Activated naive CD4-positive, alpha-beta T cell treated with anti-CD3 and anti-CD28 coated beads for 36 hours (primary cell): Measurements from ENCODE around the gene CGNL1. TPM values are rescaled to one million over a fixed set of nuclear protein-coding genes. Genes with fewer than 3 reads are reported as not detected.

ENCODE experiments used
- CTCF ChIA-PET: fragments of 350-600 bp; sonication (Branson Sonifier 250); formaldehyde crosslinking; loops from one replicate; lab custom pipeline; 2021; ENCODE audit warnings: antibody characterized with exemption; lab: Charles Lee
- DNase-seq: peaks from one replicate; pipeline ENCODE4 v3.0.0-alpha.2; 2020
- H3K27ac Mint-ChIP-seq: one replicate; pipeline ENCODE4 v1.8.0; 2021; ENCODE audit warnings: mild to moderate bottlenecking, mixed read lengths
- H3K27me3 Mint-ChIP-seq: one replicate; pipeline ENCODE4 v1.8.0; 2021; ENCODE audit warnings: low read depth, mixed read lengths
- H3K36me3 Mint-ChIP-seq: one replicate; pipeline ENCODE4 v1.8.0; 2021; ENCODE audit warnings: low read depth, mixed read lengths
- H3K4me1 Mint-ChIP-seq: one replicate; pipeline ENCODE4 v1.8.0; 2021; ENCODE audit warnings: low read depth, mixed read lengths
- H3K4me3 Mint-ChIP-seq: one replicate; pipeline ENCODE4 v1.8.0; 2021; ENCODE audit warnings: mild to moderate bottlenecking, moderate library complexity, mixed read lengths
- H3K9me3 Mint-ChIP-seq: one replicate; pipeline ENCODE4 v1.8.0; 2021; ENCODE audit warnings: mixed read lengths
- intact Hi-C: fragments of 100-400 bp; cut with micrococcal nuclease; formaldehyde crosslinking; loops from one replicate; pipeline ENCODE4 v1.15.1; 2023
- total RNA-seq, 2 experiments: library from RNA; stranded (reverse); gene quantifications; one replicate each; pipeline ENCODE4 v1.2.3, GENCODE V29; 2021

Gene CGNL1
- total RNA-seq, 2 experiments from 2014 or later, result not detected

DNA sequence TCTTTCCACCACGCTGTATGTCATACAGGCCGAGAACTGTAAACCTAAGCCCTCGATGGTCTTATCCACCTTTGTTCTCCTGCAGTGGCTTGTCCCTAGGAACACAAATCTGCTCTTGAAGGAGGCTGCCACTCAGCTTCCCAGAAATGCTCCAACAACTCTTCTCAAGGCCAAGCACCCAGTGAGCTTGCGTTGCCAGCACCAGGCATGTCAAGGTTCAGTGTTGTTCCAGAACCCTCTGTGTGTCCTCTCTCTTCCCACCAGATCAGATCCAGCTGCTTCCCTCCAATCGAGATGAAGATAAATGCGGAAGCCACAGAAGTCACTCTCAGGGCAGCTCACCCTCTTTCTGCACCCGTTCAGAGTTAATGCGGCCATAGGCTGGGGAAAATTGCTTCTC is 204.1 kb downstream of the CGNL1 start:
- intact Hi-C loops, result no loop called here
- Mint-ChIP-seq H3K4me3 (no peak overlapping the region), H3K9me3 (peaks cover 12% of the 10 kb centered on the region), H3K4me1 (no peaks in the 10 kb centered on the region), H3K27ac (no peak overlapping the region), H3K27me3 (no peaks in the 10 kb centered on the region), H3K36me3 (peaks cover 2% of the 10 kb centered on the region)
- DNase-seq, result no peak
- CTCF ChIA-PET, result no interaction called here

DNA sequence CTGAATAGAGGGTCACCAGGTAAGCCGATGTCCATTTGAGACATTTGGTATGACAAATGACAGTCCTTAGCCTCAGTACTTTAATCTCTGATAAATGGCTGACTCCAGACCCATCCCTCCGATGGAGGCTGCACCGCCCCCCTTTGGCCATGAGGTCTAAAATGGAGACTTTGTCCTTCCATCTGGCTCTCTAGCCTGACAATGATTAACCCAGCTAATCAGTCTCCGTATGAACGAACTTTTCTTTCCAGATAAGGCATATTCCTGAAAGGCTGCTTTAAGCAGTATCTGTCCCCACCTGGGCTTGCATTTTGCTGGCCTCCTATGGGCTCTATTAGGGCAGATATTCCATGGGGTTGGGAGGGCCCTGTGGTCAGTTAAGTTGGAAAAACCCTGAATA is 204.6 kb downstream of the CGNL1 start:
- no peak for DNase-seq
- H3K27ac Mint-ChIP-seq, result no peak overlapping the region
- CTCF ChIA-PET, result no interaction called here
- intact Hi-C loops, result no loop called here
- peaks cover 2% of the 10 kb centered on the region for H3K36me3 Mint-ChIP-seq
- H3K4me1 Mint-ChIP-seq, result no peaks in the 10 kb centered on the region
- no peaks in the 10 kb centered on the region for H3K27me3 Mint-ChIP-seq
- H3K4me3 Mint-ChIP-seq, result no peak overlapping the region
- peaks cover 12% of the 10 kb centered on the region for H3K9me3 Mint-ChIP-seq

- no peak for DNase-seq
- H3K36me3 Mint-ChIP-seq, result peaks cover 2% of the 10 kb centered on the region
- H3K9me3 Mint-ChIP-seq, result peaks cover 12% of the 10 kb centered on the region
- no peak overlapping the region for H3K27ac Mint-ChIP-seq
- no peak overlapping the region for H3K4me3 Mint-ChIP-seq
- intact Hi-C loops, result no loop called here
- CTCF ChIA-PET, result no interaction called here
- H3K27me3 Mint-ChIP-seq, result no peaks in the 10 kb centered on the region
- H3K4me1 Mint-ChIP-seq, result peaks cover 8% of the 10 kb centered on the region
These were observed 205.8 kb downstream of the CGNL1 start for GRCh38 chr15:57582090-57582489.

DNA sequence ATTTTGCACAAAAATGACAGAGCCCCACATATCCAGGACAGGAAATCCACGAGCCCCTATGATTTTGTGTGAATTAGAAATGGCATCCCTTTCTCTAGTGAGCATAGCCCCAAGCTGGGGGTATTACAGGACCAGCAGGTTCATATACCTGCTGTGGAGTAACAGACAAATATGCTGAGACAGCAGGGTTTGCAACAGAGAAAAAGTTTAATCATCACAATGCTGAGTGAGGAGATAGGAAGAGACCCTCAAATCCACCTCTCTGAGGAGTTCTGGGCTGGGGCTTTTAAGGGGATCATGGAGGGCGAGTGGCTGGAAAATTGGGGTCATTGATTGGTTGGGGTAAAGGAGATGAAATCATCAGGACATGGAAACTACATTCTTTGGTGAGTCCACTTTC is 207.0 kb downstream of the CGNL1 start:
- Mint-ChIP-seq H3K27me3 (no peaks in the 10 kb centered on the region), H3K4me1 (peaks cover 20% of the 10 kb centered on the region), H3K4me3 (no peak overlapping the region), H3K27ac (no peak overlapping the region), H3K9me3 (peaks cover 12% of the 10 kb centered on the region), H3K36me3 (peaks cover 2% of the 10 kb centered on the region)
- DNase-seq, result no peak
- intact Hi-C loops, result no loop called here
- CTCF ChIA-PET, result no interaction called here

DNA sequence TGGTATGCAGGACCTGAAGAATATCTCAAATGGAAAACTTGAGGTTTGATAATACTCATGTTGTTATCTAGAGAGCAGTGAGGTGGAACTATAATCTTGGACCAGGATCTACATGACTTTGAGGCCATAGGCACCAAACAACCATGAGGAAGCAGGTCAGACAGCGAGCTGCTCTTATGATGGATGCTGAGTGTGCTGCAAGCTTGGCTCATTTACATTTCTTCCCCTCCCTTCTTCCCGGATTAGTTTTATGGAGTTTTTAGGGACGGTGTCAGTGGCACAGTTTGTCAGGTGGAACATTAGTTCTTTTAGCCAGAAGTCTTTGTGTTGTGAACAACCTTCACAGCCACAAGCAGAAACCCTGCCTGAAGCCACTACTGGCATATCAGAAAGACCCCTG is 207.4 kb downstream of the CGNL1 start:
- H3K4me3 Mint-ChIP-seq, result no peak overlapping the region
- H3K27me3 Mint-ChIP-seq, result no peaks in the 10 kb centered on the region
- peaks cover 12% of the 10 kb centered on the region for H3K9me3 Mint-ChIP-seq
- intact Hi-C loops, result no loop called here
- H3K4me1 Mint-ChIP-seq, result peaks cover 24% of the 10 kb centered on the region
- DNase-seq, result no peak
- peaks cover 2% of the 10 kb centered on the region for H3K36me3 Mint-ChIP-seq
- CTCF ChIA-PET, result interaction anchor here (0.6 kb wide), 1 partner anchor 467 kb away, joined by 5 read pairs; no protein-coding TSS in a partner anchor
- no peak overlapping the region for H3K27ac Mint-ChIP-seq

GRCh38 chr15:57586661-57587424 is 210.5 kb downstream of the CGNL1 start:
- Mint-ChIP-seq H3K4me3 (no peak overlapping the region), H3K4me1 (peaks cover 39% of the 10 kb centered on the region), H3K27me3 (peaks cover 6% of the 10 kb centered on the region), H3K27ac (peak overlapping the region; percentile 78), H3K9me3 (peaks cover 12% of the 10 kb centered on the region), H3K36me3 (peaks cover 2% of the 10 kb centered on the region)
- DNase-seq, result no peak
- CTCF ChIA-PET, result interaction anchor here (0.7 to 1.6 kb wide), 6 partner anchors 25 to 273 kb away, joined by 3 to 5 read pairs (median 4); partner anchors contain the start of gene POLR2M
- intact Hi-C loops, result loop anchor here (1.0 to 2.0 kb wide), 6 partner anchors 20 to 800 kb away; no protein-coding TSS in a partner anchor

DNA sequence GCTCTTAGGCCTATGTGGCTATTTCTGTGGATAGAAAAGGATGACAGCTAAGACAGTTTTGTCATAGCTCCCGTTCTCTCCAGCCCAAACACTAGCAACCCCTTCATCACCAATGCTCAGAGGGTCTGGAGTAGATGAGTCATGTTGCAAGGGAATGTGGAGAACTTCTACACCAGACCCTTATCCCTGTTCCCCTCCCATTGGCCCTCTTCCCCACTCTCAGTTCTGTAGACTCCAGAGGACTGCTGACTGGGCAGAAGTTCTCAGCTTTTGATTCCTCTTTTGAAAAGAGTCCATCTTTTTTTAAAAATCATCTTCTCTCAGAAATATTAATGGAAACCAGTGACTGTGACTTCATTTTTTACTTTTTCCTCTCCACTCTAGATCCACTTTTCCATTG is 213.0 kb downstream of the CGNL1 start:
- no peaks in the 10 kb centered on the region for H3K36me3 Mint-ChIP-seq
- no peak overlapping the region for H3K4me3 Mint-ChIP-seq
- no peaks in the 10 kb centered on the region for H3K9me3 Mint-ChIP-seq
- peaks cover 6% of the 10 kb centered on the region for H3K27me3 Mint-ChIP-seq
- no peak for DNase-seq
- H3K27ac Mint-ChIP-seq, result no peak overlapping the region
- H3K4me1 Mint-ChIP-seq, result peaks cover 44% of the 10 kb centered on the region
- intact Hi-C loops, result no loop called here
- CTCF ChIA-PET, result interaction anchor here (1.0 to 1.5 kb wide), 2 partner anchors 28 to 271 kb away, joined by 3 to 5 read pairs; no protein-coding TSS in a partner anchor

- DNase-seq, result no peak
- no peak overlapping the region for H3K4me3 Mint-ChIP-seq
- no peak overlapping the region for H3K27ac Mint-ChIP-seq
- peaks cover 6% of the 10 kb centered on the region for H3K27me3 Mint-ChIP-seq
- intact Hi-C loops, result no loop called here
- H3K9me3 Mint-ChIP-seq, result no peaks in the 10 kb centered on the region
- CTCF ChIA-PET, result interaction anchor here (1.0 to 1.5 kb wide), 2 partner anchors 28 to 271 kb away, joined by 3 to 5 read pairs; no protein-coding TSS in a partner anchor
- H3K4me1 Mint-ChIP-seq, result peaks cover 44% of the 10 kb centered on the region
- H3K36me3 Mint-ChIP-seq, result no peaks in the 10 kb centered on the region
These were observed 213.4 kb downstream of the CGNL1 start for GRCh38 chr15:57589754-57590153.

DNA sequence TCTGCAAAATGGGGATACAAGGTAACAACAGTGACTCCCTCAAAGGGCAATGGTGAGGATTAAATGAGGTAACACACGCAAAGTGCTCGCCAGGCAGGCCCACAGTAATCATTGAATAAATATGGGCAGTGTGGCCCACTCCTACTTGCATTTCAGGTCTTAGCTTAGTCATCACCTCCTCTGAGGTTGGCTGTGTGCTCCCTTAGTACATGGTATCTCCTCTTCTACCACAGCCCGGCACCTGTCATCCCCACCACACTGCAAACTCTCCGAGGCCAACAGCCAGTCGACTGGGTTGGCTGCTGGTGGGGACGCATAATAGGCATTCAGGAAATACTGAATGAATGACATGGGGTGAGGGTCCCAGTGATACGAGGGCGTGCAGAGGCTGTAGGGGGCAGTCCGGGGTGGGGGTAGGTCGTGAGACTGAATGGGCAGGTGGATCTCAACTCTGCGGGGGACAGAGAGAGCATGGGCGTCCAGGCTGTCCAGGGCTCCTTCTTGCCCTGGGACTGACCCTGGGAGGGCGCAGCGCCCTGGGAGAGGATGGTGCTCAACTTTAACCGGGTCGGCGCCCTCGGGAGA is 215.0 kb downstream of the CGNL1 start:
- DNase-seq, result peak; percentile 38
- Mint-ChIP-seq H3K36me3 (no peaks in the 10 kb centered on the region), H3K27me3 (peaks cover 6% of the 10 kb centered on the region), H3K27ac (no peak overlapping the region), H3K9me3 (no peaks in the 10 kb centered on the region), H3K4me3 (peak overlapping the region; percentile 70), H3K4me1 (peaks cover 43% of the 10 kb centered on the region)
- intact Hi-C loops, result no loop called here
- CTCF ChIA-PET, result no interaction called here

GRCh38 chr15:57591822-57592367 is 215.6 kb downstream of the CGNL1 start, which contains the start of gene MYZAP:
Gene MYZAP (plus strand): TSS chr15:57591904. CDS start chr15:57592035, 131 bp downstream.
- CTCF ChIA-PET, result no interaction called here
- Mint-ChIP-seq H3K27me3 (peaks cover 6% of the 10 kb centered on the region), H3K9me3 (no peaks in the 10 kb centered on the region)

GRCh38 chr15:57592426-57592825 is 216.1 kb downstream of the CGNL1 start:
- no peak for DNase-seq
- Mint-ChIP-seq H3K4me3 (peak overlapping the region; percentile 53), H3K36me3 (no peaks in the 10 kb centered on the region), H3K4me1 (peaks cover 33% of the 10 kb centered on the region), H3K27ac (no peak overlapping the region), H3K9me3 (no peaks in the 10 kb centered on the region), H3K27me3 (peaks cover 6% of the 10 kb centered on the region)
- CTCF ChIA-PET, result no interaction called here
- intact Hi-C loops, result no loop called here

More at GRCh38 chr15:57591822-57592367, 215.6 kb downstream of the CGNL1 start, which contains the start of gene MYZAP:
- Mint-ChIP-seq H3K27ac (no peak within 1 kb of the TSS), H3K4me1 (peaks cover 38% of the 10 kb centered on the region), H3K4me3 (peak within 1 kb of the TSS; percentile 70), H3K36me3 (no peaks in the 10 kb centered on the region)
- intact Hi-C loops, result no loop called here
- DNase-seq, result peak; percentile 60

DNA sequence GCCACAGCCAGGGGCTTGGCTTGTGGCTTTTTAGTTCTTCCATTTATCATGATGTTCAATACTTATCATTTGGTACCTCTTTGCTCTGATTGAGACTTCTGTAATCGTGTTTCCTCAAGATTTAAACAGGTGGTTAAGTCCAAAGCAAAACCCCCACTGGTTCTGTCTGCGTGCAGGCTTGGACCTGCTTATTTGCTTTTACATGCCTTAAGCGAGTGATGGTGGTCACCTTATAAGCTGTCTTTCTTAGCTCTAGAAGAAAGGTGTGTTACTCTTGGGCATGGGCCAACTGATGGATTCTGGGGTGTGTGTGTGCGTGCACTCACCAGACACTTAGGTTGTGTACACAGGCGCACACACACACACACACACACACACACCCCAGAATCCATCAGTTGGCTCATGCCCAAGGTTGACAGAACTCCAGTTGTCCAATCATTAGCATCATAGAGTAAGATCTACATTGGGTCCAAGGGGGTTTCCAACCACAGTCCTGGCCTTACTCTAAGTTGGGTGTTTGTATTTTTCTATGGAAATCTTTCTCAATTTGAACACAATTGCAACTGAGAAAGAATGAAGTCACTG is 216.6 kb downstream of the CGNL1 start:
- Mint-ChIP-seq H3K9me3 (no peaks in the 10 kb centered on the region), H3K27me3 (peaks cover 6% of the 10 kb centered on the region), H3K27ac (no peak overlapping the region), H3K4me3 (peak overlapping the region; percentile 53), H3K36me3 (no peaks in the 10 kb centered on the region), H3K4me1 (peaks cover 27% of the 10 kb centered on the region)
- CTCF ChIA-PET, result no interaction called here
- intact Hi-C loops, result no loop called here
- DNase-seq, result no peak
